ENCODE data around the gene TBX19. TPM values are rescaled to one million over a fixed set of nuclear protein-coding genes. Genes with fewer than 3 reads are reported as not detected.

TBX19 gene
- total RNA-seq, 4 donors from 2014 or later = 1.4 to 8.5 (median 4.8) TPM

DNA sequence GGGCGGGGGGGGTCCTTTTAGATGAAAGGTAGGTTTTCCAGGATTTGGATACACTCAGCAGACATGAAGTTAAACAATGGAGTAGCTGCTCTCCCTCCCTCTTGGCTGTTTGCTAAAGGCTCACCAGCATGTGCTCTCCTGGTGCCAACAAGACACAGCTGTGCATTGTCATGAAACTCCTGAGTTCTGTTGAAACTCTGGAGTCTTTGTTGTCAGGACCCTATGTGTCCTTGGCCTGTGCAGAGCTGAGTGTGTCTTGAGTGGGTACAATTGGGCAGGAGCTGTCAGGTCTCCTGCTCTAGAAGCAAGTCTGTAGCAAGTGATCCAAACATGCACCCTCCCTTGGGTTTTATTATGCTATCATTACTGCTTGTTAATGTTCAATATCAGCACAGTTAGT lies 12.7 kb downstream of the TBX19 start:
- Histone ChIP-seq H3K4me3 (no peak overlapping the region), H3K36me3 (no peaks in the 10 kb centered on the region), H3K4me1 (no peaks in the 10 kb centered on the region), H3K27ac (no peak overlapping the region), H3K27me3 (no peaks in the 10 kb centered on the region), H3K9me3 (no peaks in the 10 kb centered on the region)
- TF ChIP-seq POLR2A (IDR thresholded peaks at IDR 0.05) = no peak
- TF ChIP-seq, protein P1, sequence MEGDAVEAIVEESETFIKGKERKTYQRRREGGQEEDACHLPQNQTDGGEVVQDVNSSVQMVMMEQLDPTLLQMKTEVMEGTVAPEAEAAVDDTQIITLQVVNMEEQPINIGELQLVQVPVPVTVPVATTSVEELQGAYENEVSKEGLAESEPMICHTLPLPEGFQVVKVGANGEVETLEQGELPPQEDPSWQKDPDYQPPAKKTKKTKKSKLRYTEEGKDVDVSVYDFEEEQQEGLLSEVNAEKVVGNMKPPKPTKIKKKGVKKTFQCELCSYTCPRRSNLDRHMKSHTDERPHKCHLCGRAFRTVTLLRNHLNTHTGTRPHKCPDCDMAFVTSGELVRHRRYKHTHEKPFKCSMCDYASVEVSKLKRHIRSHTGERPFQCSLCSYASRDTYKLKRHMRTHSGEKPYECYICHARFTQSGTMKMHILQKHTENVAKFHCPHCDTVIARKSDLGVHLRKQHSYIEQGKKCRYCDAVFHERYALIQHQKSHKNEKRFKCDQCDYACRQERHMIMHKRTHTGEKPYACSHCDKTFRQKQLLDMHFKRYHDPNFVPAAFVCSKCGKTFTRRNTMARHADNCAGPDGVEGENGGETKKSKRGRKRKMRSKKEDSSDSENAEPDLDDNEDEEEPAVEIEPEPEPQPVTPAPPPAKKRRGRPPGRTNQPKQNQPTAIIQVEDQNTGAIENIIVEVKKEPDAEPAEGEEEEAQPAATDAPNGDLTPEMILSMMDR (IDR thresholded peaks at IDR 0.05) = no peak
- no peak for DNase-seq
- intact Hi-C loops (cut with DNase I; ENCODE audit: low total_unique reads) = no loop called here

DNA sequence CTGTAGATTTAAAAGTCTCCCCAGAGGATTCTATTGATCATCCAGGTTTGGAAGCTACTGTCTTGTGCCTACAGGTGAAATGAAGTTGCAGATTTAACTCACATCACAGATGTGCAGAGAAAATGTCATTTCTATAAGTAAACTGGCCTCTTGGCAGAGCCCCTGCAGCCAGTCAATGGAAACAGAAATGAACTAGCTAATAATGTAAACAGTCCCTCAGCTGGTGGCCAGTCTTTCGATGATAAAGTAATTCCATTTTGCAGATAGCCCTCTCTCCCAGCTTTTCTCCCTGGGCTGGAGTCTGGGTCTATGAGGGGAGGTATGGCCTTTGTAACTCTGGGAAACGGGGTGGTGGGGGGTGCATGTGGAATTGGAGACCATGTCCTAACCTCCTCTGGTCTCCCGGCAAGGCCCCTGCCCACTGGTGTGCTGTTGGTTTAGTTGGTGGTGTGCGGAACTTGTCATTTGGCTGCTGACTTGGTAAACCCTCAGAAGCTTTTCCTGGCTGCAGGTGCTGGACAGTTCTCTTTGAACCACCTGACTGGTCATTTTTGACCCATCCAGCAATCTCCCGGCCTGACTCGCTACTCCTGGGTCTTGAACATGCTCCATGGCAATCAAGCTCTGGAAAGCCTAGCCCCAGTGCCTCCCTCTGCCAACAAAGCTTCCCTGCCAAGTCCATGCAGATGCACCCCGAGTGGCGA lies 14.9 kb downstream of the TBX19 start:
- no peak overlapping the region for H3K27ac ChIP-seq
- no peak overlapping the region for H3K4me3 ChIP-seq
- no peak for TF ChIP-seq POLR2A (IDR thresholded peaks at IDR 0.05)
- TF ChIP-seq, protein P1 (IDR thresholded peaks at IDR 0.05) = no peak
- no peaks in the 10 kb centered on the region for H3K27me3 ChIP-seq
- no peaks in the 10 kb centered on the region for H3K36me3 ChIP-seq
- intact Hi-C loops (cut with DNase I; ENCODE audit: low total_unique reads) = no loop called here
- no peaks in the 10 kb centered on the region for H3K4me1 ChIP-seq
- no peaks in the 10 kb centered on the region for H3K9me3 ChIP-seq
- no peak for DNase-seq

DNA sequence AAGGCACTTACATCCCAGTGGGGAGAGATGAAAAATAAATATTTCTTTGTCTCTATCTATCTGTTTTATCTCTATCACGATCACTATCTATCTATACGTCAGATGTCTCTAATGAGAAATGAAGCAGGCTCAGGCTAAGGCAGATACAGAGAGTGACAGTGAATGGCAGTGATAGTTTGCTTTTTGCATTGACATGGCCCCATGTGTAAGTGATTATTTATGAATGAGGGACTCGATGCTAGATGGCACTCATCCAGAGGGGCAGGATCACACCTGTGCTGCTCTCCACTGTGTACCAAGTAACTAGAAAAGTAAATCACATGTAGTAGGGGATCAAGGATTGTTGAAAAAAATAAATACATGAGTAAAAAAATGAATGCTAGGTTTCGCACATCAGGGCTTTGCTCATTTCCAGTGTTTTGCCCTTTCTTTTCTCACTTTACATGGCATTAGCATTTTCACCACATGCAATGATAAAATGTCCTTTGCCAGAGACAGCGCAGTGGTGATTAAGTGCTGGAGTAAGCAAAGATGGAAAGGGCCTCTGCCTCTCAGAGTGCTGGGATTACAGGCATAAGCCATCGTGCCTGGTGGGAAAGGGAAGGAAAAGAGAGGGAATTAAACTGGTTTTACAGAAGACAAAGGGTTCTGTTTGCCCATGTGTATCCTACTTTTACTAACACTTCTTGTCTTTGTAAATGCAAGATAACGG lies 16.5 kb downstream of the TBX19 start:
- intact Hi-C loops (cut with DNase I; ENCODE audit: low total_unique reads) = no loop called here
- no peak for DNase-seq
- TF ChIP-seq, protein P1 (IDR thresholded peaks at IDR 0.05) = no peak
- no peak for TF ChIP-seq POLR2A (IDR thresholded peaks at IDR 0.05)
- H3K36me3 ChIP-seq = no peaks in the 10 kb centered on the region
- no peak overlapping the region for H3K27ac ChIP-seq
- H3K27me3 ChIP-seq = no peaks in the 10 kb centered on the region
- no peaks in the 10 kb centered on the region for H3K4me1 ChIP-seq
- H3K9me3 ChIP-seq = no peaks in the 10 kb centered on the region
- H3K4me3 ChIP-seq = no peak overlapping the region

DNA sequence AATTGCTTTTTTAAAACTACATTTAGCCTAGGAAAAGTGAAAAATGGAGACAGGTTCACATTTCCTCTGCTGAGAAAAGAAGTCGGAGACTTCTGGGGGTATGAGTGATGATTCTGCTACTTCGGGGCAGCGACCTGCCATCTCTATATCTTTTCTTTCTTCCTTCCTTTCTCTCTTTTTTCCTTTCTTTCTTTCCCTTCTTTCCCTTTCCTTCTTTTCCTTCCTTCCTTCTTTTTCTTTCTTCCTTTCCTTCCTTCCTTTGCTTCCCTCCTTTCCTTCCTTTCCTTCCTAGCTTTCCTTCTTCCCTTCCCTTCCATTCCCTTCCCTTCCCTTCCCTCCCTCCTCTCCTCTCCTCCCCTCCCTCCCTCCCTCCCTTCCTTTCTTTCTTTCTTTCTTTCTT lies 17.8 kb downstream of the TBX19 start:
- no peak overlapping the region for H3K27ac ChIP-seq
- DNase-seq = no peak
- no peaks in the 10 kb centered on the region for H3K36me3 ChIP-seq
- H3K4me1 ChIP-seq = no peaks in the 10 kb centered on the region
- no peak overlapping the region for H3K4me3 ChIP-seq
- no peaks in the 10 kb centered on the region for H3K27me3 ChIP-seq
- TF ChIP-seq POLR2A (IDR thresholded peaks at IDR 0.05) = no peak
- TF ChIP-seq, protein P1 (IDR thresholded peaks at IDR 0.05) = no peak
- no peaks in the 10 kb centered on the region for H3K9me3 ChIP-seq
- intact Hi-C loops (cut with DNase I; ENCODE audit: low total_unique reads) = no loop called here

DNA sequence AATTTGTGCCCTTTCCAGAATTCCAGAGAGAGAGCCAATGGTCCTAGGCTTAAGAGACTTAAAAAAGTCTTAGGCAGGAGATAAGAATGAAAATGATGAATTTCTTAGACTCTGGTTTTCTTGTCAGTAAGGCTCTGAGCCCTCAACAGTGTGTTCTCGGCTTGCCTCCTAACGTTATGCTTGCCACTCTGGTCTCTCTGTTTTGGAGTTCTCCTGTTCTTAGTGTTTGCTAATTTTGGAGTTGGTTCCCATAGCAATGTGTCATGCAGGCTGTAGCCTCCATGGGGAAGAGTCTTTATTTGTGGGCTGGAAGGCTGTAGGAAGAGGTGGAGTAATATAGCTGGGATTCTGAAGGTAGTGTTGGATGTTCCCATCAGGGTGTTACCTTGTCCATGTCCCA lies 19.9 kb downstream of the TBX19 start:
- TF ChIP-seq, protein P1 (IDR thresholded peaks at IDR 0.05) = no peak
- Histone ChIP-seq H3K27ac (no peak overlapping the region), H3K9me3 (no peaks in the 10 kb centered on the region), H3K27me3 (no peaks in the 10 kb centered on the region), H3K4me1 (no peaks in the 10 kb centered on the region), H3K4me3 (no peak overlapping the region), H3K36me3 (no peaks in the 10 kb centered on the region)
- intact Hi-C loops (cut with DNase I; ENCODE audit: low total_unique reads) = no loop called here
- no peak for DNase-seq
